Tibial artery (tissue), 4 donors: ENCODE data around the gene BABAM2.

ENCODE experiments used
- DNase-seq, 2 donors: peaks; one replicate each; pipeline ENCODE4 v3.0.0-alpha.2; 2019
- H3K27ac ChIP-seq, 2 donors: fragments of 200-600 bp; sonication (generic) in 1 of 2; 1 replicate in 1 of 2; 2 replicates in 1 of 2; pipeline ENCODE4 v1.5.1; 2018 to 2019; ENCODE audit warnings: mild to moderate bottlenecking in 1 of 2
- H3K27me3 ChIP-seq, 2 donors: fragments of 200-600 bp; sonication (generic) in 1 of 2; one replicate each; pipeline versions ENCODE4 v1.5.1 to v1.6.0; 2016 to 2019
- H3K36me3 ChIP-seq, 3 donors: fragments of 200-600 bp; sonication (generic) in 2 of 3; one replicate each; pipeline ENCODE4 v1.5.1; 2016 to 2019; ENCODE audit warnings: mild to moderate bottlenecking in 2 of 3
- H3K4me1 ChIP-seq, 4 donors: fragments of 200-600 bp; sonication (generic) in 2 of 4; 1 replicate in 3 of 4; 2 replicates in 1 of 4; pipeline ENCODE4 v1.5.1; 2016 to 2019
- H3K4me3 ChIP-seq, 2 donors: fragments of 200-600 bp; sonication (generic) in 1 of 2; 1 replicate in 1 of 2; 2 replicates in 1 of 2; pipeline ENCODE4 v1.5.1; 2018 to 2019; ENCODE audit warnings: mild to moderate bottlenecking in 2 of 2
- H3K9me3 ChIP-seq, 3 donors: fragments of 200-600 bp; sonication (generic) in 1 of 3; one replicate each; pipeline ENCODE4 v1.5.1; 2016 to 2019
- intact Hi-C: fragments of 100-400 bp; cut with DNase I; formaldehyde crosslinking; loops from one replicate; pipeline ENCODE4 v1.15.0; 2023; ENCODE audit warnings: low total_unique reads
- TF ChIP-seq, protein P1 (sequence below), 2 experiments: fragments of 200-600 bp in 1 of 2; fragments of 450-650 bp in 1 of 2; IDR thresholded peaks; one replicate each; pipeline ENCODE4 v1.5.1; 2017 to 2019; ENCODE audit warnings: antibody characterized with exemption in 2 of 2, mild to moderate bottlenecking in 1 of 2, moderate library complexity in 1 of 2

The BABAM2 gene

DNA sequence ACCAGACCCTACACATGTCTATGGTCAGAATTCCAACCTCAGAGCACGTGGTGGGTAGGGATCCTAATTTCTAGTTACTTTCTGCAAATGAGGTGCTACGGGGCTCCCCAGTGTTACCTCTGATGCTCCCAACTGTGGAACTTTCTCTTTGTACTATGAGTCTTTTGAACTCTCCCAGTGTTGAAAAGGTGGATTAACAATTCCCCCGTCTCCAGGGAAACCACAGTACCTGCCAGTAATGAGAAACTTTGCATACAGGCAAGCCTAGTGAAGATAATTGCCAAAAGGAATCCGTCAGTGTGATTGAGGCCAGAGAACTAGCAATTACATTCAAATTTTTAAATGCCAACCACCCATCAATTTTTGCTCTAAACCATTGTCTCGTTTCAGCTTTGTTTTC lies 373.2 kb downstream of the BABAM2 start:
- no peak for DNase-seq
- TF ChIP-seq, protein P1, sequence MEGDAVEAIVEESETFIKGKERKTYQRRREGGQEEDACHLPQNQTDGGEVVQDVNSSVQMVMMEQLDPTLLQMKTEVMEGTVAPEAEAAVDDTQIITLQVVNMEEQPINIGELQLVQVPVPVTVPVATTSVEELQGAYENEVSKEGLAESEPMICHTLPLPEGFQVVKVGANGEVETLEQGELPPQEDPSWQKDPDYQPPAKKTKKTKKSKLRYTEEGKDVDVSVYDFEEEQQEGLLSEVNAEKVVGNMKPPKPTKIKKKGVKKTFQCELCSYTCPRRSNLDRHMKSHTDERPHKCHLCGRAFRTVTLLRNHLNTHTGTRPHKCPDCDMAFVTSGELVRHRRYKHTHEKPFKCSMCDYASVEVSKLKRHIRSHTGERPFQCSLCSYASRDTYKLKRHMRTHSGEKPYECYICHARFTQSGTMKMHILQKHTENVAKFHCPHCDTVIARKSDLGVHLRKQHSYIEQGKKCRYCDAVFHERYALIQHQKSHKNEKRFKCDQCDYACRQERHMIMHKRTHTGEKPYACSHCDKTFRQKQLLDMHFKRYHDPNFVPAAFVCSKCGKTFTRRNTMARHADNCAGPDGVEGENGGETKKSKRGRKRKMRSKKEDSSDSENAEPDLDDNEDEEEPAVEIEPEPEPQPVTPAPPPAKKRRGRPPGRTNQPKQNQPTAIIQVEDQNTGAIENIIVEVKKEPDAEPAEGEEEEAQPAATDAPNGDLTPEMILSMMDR (IDR thresholded peaks at IDR 0.05): no peak
- H3K4me1 ChIP-seq: peaks cover 0 to 9% (median 0%) of the 10 kb centered on the region in 4 donors
- peaks cover 0 to 9% (median 8%) of the 10 kb centered on the region in 3 donors for H3K36me3 ChIP-seq
- no peak overlapping the region for H3K4me3 ChIP-seq
- H3K27ac ChIP-seq: no peak overlapping the region
- H3K9me3 ChIP-seq: no peaks in the 10 kb centered on the region
- intact Hi-C loops: no loop called here
- H3K27me3 ChIP-seq: no peaks in the 10 kb centered on the region

DNA sequence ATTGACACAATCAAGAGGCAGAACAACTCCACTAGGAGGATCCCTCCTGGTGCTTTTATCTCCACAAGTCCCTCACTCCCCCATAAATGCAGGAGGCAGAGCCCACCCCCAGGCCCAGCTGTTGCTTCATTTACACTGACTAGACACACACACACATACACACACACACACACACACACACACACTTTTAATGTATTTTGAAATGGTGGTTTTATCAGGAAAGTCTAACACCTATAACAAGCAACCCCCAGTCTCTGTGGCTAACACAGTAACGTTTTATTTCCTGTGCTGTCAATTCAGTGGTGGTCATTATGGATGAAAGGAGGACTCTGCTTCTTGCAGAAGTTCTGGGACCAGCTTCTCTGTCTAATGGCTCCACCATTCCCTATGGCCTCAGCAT lies 376.8 kb downstream of the BABAM2 start:
- H3K4me3 ChIP-seq: no peak overlapping the region
- H3K36me3 ChIP-seq: no peaks in the 10 kb centered on the region
- no peaks in the 10 kb centered on the region for H3K9me3 ChIP-seq
- no peaks in the 10 kb centered on the region for H3K27me3 ChIP-seq
- TF ChIP-seq, protein P1 (IDR thresholded peaks at IDR 0.05): no peak
- peaks cover 0 to 24% (median 5%) of the 10 kb centered on the region in 4 donors for H3K4me1 ChIP-seq
- intact Hi-C loops: no loop called here
- DNase-seq: no peak
- H3K27ac ChIP-seq: no peak overlapping the region

DNA sequence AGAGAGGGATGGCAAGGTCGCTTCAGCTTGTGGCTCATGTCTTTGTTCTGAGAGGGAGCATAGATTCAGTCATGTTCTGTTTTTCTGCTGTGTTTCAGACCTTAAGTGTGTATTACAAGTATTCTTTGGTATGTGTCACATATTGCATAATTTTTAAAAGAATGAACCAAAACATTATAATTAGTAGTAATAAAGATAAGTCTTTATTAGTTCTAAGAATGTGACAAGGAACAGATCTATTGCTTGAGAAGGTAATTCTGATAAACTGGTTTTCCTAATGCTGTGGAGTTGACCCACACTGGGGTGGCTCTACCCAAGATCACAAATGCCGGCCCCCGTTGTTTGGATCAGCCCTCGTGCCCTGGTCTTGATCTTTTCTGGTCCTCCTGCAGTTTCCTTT lies 377.9 kb downstream of the BABAM2 start:
- no peaks in the 10 kb centered on the region for H3K36me3 ChIP-seq
- no peaks in the 10 kb centered on the region for H3K9me3 ChIP-seq
- TF ChIP-seq, protein P1 (IDR thresholded peaks at IDR 0.05): no peak
- DNase-seq: no peak
- H3K4me1 ChIP-seq: peaks cover 0 to 24% (median 5%) of the 10 kb centered on the region in 4 donors
- intact Hi-C loops: no loop called here
- no peak overlapping the region for H3K4me3 ChIP-seq
- H3K27me3 ChIP-seq: no peaks in the 10 kb centered on the region
- peak overlapping the region; percentile 18 to 36 for H3K27ac ChIP-seq

DNA sequence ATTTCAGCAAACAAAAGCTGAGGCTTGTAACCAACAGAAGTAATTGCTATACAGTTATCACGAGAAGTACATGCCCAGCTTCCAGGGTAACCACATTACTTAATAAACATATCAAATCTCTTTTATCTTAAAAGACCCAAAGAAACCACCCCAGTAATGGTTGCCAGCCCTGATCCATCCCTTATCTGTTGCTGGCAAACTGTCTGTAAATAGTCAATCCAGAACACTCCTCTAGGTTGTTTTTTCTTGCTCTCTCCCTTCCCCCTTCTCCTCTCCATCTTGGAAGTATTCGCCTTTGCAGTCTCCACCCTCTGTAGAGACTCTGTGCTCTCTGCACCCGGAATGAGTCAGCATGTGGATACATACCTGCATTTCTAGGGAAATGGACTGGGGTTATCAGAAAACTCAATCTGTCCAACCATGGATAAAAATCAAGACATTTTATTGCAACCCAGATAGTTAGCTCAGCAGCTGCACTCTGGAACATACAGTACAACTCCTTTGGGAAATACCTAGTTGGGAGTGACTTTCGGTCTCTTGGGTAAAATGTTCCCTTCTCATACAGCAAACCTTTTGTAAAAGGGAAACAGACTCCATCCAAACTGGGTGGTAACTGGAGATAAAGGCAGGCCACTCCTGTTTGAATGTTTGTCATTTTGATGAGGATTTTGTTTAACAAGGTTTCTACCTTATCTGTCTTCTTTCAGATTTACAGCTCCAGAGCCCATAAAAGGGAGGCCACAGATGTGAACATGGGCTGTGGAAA lies 378.7 kb downstream of the BABAM2 start:
- Histone ChIP-seq H3K27ac (peak overlapping the region in 1 of 2 donors; percentile 38), H3K4me1 (peaks cover 0 to 24% (median 5%) of the 10 kb centered on the region in 4 donors), H3K9me3 (no peaks in the 10 kb centered on the region), H3K36me3 (no peaks in the 10 kb centered on the region), H3K27me3 (no peaks in the 10 kb centered on the region), H3K4me3 (no peak overlapping the region)
- intact Hi-C loops: no loop called here
- TF ChIP-seq, protein P1 (IDR thresholded peaks at IDR 0.05): no peak
- no peak for DNase-seq

DNA sequence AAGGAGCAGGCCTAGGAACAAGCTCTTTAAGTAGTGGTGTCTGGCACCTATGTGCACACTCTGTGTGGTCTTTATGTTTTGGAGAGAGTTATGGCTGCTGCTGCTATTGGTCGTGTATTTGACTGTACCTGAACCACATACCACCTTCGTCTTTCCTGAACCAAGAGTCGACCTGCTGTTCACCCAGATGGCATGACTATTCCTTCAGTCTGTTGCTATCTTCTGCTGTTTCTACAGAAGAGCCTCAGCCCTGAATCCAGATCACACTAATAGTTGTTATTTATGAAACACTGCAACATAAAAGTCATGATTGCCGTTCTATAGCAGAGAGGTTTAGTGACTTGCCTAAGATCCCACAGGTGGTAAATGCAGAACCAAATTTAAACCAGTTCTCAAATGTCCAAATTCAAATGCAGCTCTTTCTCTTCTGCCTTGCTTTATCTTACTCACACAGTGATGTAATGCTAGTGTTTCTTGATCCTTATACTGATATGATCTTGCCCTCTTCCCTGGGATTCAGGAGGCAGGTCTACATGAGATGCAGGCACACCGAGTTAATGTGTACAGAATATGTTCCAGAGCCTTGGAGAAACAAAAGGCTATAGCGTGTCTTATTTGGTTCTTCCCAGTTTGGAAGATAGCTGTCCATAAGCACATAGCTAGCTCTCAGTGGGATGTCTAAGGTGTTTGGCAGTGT lies 380.1 kb downstream of the BABAM2 start:
- no peaks in the 10 kb centered on the region for H3K9me3 ChIP-seq
- H3K4me1 ChIP-seq: peaks cover 0 to 37% (median 16%) of the 10 kb centered on the region in 4 donors
- H3K27ac ChIP-seq: no peak overlapping the region
- no peak for DNase-seq
- no peaks in the 10 kb centered on the region for H3K36me3 ChIP-seq
- no peaks in the 10 kb centered on the region for H3K27me3 ChIP-seq
- intact Hi-C loops: no loop called here
- TF ChIP-seq, protein P1 (IDR thresholded peaks at IDR 0.05): no peak
- H3K4me3 ChIP-seq: no peak overlapping the region
